H7 (cell line): Measurements from ENCODE around the gene MAGIX. TPM values are rescaled to one million over a fixed set of nuclear protein-coding genes. Genes with fewer than 3 reads are reported as not detected.

Experiments used
- DNase-seq: peaks from one replicate; pipeline ENCODE4 v3.0.0; 2012
- H3K27me3 ChIP-seq: 2 replicates; pipeline ENCODE4 v1.6.0; 2011; ENCODE audit warnings: mild to moderate bottlenecking, low read length; ENCODE audit not compliant: control insufficient read depth, insufficient read depth
- H3K36me3 ChIP-seq: replicated peaks from 2 replicates; pipeline ENCODE4 v1.5.1; 2011; ENCODE audit warnings: low read length; ENCODE audit not compliant: control insufficient read depth, insufficient read depth
- H3K4me3 ChIP-seq: 2 replicates; pipeline ENCODE4 v1.5.1; 2011; ENCODE audit warnings: low read depth, mild to moderate bottlenecking, control low read depth, low read length, moderate library complexity; ENCODE audit not compliant: insufficient read depth
- total RNA-seq: library from RNA; depleted of rRNA; stranded (reverse); fragments of >200 nt; shearing (Covaris generic); gene quantifications from 2 replicates; pipeline ENCODE4 v1.2.3, GENCODE V29; 2014

The MAGIX gene
- total RNA-seq, 1 experiment from 2014 or later: 0.21 TPM

GRCh38 chrX:49184294-49185281, 22.0 kb downstream of the MAGIX start:
- peak; percentile 86 for DNase-seq
- Histone ChIP-seq H3K36me3 (peaks cover 1% of the 10 kb centered on the region; the same call in 1 of the 2 replicates), H3K4me3 (peak overlapping the region; percentile 38), H3K27me3 (no peaks in the 10 kb centered on the region)

- Histone ChIP-seq H3K36me3 (no peaks in the 10 kb centered on the region), H3K4me3 (peak within 1 kb of the TSS; percentile 63), H3K27me3 (no peaks in the 10 kb centered on the region)
- DNase-seq: peak; percentile 86
These were observed 23.8 kb downstream of the MAGIX start, which contains the start of gene PRICKLE3 for GRCh38 chrX:49186125-49187027. TSS of gene PRICKLE3 (minus strand) at chrX:49186373. CDS start at chrX:49186297, 76 bp downstream.

DNA sequence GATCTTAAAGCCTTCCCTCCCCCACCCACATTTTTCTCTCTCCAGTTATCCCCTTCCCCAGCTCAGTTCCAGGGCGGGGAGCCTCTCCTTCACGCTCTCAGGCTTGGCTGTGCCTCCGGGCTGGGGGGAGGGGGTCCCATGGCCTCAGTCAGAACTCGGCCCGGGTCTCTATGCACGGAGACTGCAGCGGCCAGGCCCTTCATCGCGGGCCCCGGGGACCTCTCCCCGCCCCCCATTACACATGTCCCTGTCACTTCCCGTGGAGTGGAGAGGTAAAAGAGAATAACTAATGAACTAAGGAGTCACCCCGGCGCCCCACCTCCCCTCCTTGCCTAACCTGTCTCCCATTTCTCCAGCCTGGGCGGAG, 24.5 kb downstream of the MAGIX start:
- peak overlapping the region; percentile 63 for H3K4me3 ChIP-seq
- H3K36me3 ChIP-seq: no peaks in the 10 kb centered on the region
- DNase-seq: peak; percentile 71
- no peaks in the 10 kb centered on the region for H3K27me3 ChIP-seq

DNA sequence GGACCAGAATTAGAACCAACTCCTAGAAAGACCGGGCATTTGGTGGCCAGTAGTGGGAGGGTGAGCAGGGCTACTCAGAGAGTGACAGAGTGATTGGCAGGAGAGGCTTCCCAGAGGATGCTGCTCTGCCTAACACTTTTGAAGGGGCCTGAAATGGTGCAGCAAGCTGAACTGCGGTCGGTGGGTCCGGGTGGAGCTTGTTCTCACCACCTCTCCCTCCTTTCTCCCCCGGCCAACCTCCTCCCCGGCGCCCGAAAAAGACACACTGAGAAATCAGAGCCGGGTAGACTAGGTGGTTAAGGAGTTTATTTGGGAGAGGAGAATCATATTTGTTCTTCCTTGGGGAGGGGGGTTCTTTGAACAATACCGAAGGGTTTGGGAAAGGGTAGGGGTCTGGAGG, 25.0 kb downstream of the MAGIX start:
- Histone ChIP-seq H3K27me3 (no peaks in the 10 kb centered on the region), H3K36me3 (no peaks in the 10 kb centered on the region), H3K4me3 (peak overlapping the region; percentile 63; the same call in 1 of the 2 replicates)
- no peak for DNase-seq

DNA sequence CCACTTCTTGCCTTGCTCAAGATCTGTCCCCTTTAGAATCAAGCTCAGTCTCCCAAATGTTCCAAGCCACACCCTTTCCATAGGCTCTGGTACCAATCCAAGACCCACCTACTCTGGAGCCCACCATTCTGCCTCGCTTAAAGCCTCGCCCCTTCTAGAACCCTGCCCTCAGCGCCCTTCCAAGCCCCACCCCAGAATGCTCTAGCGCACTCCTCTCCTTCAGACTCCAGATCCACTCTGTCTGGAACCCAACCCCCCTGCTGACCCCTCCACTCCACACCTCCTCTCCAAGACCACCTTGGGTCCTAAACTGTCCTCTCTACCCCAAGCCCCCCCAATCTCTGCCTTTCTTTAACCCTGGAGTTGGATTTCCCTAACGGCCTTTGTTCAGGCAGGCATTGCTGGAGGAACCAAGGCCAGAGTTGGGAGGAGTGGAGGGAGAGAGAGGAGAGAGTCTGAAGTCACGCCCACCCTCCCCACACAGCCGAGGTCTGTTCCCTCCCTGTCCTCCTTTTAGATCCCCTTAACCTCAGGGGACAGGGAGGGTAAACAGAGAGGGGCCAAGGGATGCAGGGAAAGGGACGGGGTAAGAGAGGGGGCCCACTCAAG, 26.0 kb downstream of the MAGIX start:
- Histone ChIP-seq H3K36me3 (no peaks in the 10 kb centered on the region), H3K27me3 (no peaks in the 10 kb centered on the region), H3K4me3 (no peak overlapping the region)
- DNase-seq: no peak

GRCh38 chrX:49189606-49190005, 27.0 kb downstream of the MAGIX start:
- DNase-seq: no peak
- H3K4me3 ChIP-seq: no peak overlapping the region
- H3K27me3 ChIP-seq: no peaks in the 10 kb centered on the region
- H3K36me3 ChIP-seq: no peaks in the 10 kb centered on the region

DNA sequence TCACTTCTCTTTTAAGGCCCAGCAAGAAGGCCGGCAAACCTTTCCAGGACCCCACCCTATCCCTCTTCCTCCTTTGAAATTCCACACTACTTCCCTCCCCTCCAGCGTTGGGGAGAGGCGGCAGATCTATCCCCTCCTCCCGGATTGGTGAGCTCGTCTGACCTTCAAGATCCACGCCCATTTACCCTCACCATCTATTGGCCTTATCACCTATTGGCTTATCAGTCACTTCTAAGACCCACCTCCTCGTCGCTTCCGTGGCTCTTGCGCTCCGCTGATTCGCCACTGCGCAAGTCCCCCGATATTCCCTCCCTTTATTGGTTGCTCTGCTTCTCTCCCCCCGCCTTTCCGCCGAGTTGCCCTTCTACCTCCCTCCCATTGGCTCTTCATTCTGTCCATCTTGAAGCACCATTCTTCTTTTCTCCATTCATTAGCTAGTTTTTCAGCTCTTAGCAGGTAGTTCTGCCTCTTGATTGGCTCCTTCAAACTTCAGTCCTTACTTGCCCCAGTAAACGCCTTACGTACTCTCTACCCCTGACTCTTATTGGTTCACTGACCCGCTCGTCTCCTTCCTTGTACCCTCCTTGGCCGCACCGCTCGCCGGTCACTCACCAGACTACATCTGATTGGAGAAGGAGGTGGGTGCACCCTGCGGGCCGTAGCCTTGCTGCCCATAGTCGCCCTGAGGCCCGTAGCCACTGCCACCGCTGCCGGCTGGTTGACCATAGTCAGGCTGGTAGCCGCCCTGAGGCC, 28.4 kb downstream of the MAGIX start:
- peak; percentile 93 for DNase-seq
- Histone ChIP-seq H3K27me3 (no peaks in the 10 kb centered on the region), H3K36me3 (no peaks in the 10 kb centered on the region), H3K4me3 (peak overlapping the region; percentile 68)

GRCh38 chrX:49191574-49192011, 29.0 kb downstream of the MAGIX start:
- DNase-seq: no peak
- H3K36me3 ChIP-seq: no peaks in the 10 kb centered on the region
- no peaks in the 10 kb centered on the region for H3K27me3 ChIP-seq
- peak overlapping the region; percentile 68 for H3K4me3 ChIP-seq

DNA sequence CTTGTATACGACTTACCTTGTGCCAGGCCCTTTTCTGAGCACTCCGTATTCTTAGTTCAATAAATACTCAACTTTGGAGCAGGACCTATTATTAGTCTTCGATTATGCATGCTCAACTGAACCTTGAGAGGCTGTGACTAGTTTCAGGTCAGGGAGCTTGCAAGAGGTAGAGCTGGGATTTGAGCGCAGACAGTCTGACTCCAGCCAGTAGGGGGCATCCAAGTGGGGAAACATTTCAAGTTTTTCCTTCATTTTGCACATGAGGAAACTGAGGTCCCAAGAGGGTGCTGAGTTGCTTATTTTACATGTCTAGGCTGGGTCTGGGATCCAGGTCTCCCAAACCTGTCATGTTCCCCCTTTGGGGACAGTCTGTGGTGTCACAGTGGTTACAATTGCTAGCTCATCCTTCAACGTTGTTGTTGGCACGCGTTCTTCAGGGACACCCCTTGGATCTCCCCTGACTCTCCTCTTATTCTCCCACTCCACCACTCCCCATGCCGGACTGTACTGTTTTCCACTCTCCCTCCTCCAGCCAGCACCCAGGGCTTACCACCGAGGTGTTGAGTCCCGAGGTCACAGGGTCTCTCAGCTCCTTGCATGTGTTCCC, 30.3 kb downstream of the MAGIX start:
- DNase-seq: no peak
- H3K4me3 ChIP-seq: no peak overlapping the region
- no peaks in the 10 kb centered on the region for H3K27me3 ChIP-seq
- H3K36me3 ChIP-seq: no peaks in the 10 kb centered on the region

GRCh38 chrX:49193542-49193964, 31.0 kb downstream of the MAGIX start:
- no peaks in the 10 kb centered on the region for H3K36me3 ChIP-seq
- no peaks in the 10 kb centered on the region; the same call in 1 of the 2 replicates for H3K27me3 ChIP-seq
- H3K4me3 ChIP-seq: no peak overlapping the region
- no peak for DNase-seq

DNA sequence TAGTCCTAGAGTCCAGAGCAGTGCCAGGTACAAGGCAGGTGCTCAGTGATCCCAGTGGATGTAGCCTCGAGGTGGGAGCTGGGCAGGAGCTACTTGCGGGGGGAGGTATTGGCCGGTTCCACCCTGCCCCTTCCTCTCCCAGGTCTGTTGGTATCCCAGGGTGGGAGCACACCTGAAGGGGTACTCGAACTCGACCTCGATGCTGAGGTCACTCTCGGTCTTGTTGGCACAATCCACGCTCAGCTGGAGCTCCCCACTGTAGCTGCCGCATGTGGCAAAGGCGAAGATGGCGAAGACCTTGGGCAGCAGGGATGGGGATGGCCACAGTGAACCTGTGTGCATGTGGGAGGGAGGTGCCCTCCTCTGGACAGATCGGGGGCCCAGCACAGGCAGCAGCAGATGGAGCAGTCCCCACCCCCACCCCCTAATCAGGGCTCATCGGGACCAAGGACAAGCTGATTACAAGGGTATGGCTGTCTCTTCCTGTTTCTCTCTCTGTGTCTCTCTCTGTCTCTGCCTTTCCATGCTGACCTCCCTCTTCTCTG, 35.1 kb downstream of the MAGIX start:
- H3K27me3 ChIP-seq: peaks cover 4% of the 10 kb centered on the region; the same call in 1 of the 2 replicates
- no peaks in the 10 kb centered on the region for H3K36me3 ChIP-seq
- no peak overlapping the region for H3K4me3 ChIP-seq
- no peak for DNase-seq

DNA sequence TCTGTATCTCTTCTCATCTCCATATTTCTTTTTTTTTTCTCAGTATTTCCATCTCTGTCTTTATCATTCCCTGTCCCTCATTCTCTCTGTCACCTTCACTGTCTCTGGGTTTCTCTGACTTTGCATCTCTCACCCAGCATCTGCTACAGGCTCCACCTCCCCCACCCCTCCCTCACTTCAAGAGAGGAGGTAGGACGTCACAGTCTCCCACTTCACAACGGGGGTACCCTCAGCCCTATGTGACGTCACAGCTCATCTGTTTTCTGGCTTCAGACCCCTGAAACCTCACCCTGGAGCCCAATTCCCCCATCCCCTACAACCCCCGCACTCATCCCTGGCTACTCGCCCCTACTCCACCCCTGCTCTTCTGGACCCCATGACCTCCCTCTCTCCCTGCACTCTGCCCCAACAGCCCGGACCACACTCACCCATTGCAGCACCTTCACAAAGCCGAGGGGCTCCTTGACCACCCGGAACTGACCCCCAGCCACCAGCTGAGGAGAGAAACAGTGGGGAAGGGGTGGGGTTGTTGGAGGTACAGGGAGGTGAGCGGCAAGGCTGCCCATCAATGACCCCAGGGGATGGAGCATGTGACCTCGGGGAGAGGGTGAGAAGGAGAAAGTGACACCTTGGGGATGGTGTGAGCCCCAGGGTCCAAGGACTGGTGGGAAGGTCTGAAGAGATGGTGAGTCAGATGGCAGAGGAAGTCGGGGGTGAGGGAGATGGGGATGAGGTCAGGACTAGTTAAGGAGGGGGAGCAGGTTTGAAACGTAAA, 36.2 kb downstream of the MAGIX start:
- Histone ChIP-seq H3K27me3 (peaks cover 4% of the 10 kb centered on the region; the same call in 1 of the 2 replicates), H3K36me3 (no peaks in the 10 kb centered on the region), H3K4me3 (peak overlapping the region; percentile 42; the same call in 1 of the 2 replicates)
- DNase-seq: no peak
